ENCODE results near the gene FBRSL1. TPM values are rescaled to one million over a fixed set of nuclear protein-coding genes. Genes with fewer than 3 reads are reported as not detected.

FBRSL1 gene
- total RNA-seq, 1 donor from 2014 or later, result 211 TPM

DNA sequence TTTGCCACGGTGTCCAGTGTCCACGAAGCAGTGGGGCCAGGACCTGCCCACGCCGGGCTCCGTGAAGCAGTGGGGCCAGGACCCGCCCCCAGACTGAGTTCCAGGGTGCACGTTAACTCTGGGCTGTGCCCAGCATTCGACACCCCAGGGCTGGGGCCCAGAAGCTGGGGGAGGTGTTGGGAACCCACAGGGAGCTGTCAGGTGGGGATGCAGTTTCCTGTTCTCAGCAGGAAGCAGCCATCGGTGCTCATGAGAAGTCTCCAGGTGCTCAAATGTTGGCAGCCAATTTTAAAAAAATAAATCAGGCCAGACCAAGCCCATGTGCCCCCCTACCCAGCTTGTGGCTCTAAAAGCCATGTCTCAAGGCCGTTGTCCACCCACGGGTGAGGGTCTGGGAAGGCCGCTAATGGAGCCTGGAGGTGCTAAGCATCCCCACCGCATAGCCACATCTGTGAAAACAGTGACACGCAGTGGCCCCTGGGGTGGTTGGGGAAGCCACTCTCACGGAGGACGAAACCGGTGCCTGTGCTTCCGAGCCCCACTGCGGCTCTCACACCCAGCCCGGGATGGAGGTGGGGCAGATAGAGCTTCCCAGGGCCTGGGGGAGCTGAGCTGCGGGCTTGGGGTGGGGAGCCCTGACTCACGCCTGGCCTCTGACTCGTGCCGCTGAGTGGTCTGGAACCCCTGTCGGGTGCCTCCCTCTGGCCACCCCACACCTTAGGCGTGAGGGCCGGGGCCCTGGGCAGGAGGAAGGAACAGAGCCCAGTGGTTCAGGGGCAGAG lies 53.5 kb downstream of the FBRSL1 start:
- Mint-ChIP-seq H3K4me1 (ENCODE audit: low read depth, unreplicated experiment) (peaks cover 12% of the 10 kb centered on the region), H3K27me3 (ENCODE audit: unreplicated experiment) (peaks cover 5% of the 10 kb centered on the region), H3K27ac (ENCODE audit: unreplicated experiment) (peak overlapping the region; percentile 82), H3K9me3 (ENCODE audit: unreplicated experiment) (peaks cover 7% of the 10 kb centered on the region), H3K36me3 (ENCODE audit: unreplicated experiment) (peaks cover 6% of the 10 kb centered on the region), H3K4me3 (ENCODE audit: unreplicated experiment) (no peak overlapping the region)
- TF ChIP-seq, protein P1, sequence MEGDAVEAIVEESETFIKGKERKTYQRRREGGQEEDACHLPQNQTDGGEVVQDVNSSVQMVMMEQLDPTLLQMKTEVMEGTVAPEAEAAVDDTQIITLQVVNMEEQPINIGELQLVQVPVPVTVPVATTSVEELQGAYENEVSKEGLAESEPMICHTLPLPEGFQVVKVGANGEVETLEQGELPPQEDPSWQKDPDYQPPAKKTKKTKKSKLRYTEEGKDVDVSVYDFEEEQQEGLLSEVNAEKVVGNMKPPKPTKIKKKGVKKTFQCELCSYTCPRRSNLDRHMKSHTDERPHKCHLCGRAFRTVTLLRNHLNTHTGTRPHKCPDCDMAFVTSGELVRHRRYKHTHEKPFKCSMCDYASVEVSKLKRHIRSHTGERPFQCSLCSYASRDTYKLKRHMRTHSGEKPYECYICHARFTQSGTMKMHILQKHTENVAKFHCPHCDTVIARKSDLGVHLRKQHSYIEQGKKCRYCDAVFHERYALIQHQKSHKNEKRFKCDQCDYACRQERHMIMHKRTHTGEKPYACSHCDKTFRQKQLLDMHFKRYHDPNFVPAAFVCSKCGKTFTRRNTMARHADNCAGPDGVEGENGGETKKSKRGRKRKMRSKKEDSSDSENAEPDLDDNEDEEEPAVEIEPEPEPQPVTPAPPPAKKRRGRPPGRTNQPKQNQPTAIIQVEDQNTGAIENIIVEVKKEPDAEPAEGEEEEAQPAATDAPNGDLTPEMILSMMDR (IDR thresholded peaks at IDR 0.05; ENCODE audit: partially characterized antibody, unreplicated experiment), result no peak
- DNase-seq, result no peak

DNA sequence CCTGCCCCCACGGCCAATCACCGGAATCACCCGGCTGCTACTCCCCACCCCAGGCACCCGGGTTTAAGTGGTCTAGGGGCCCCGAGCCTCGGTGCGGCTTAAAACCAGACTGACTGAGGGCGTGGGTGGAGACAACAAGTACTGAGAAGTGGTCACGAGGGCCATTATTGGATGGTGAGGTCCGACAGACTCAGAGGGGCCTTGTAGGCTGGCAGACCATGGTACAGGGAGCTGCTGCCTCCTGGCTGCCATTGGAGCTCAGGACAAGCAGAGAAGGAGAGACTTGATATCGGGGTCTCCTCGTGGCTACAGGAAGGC lies 54.1 kb downstream of the FBRSL1 start:
- no peak overlapping the region for H3K4me3 Mint-ChIP-seq (ENCODE audit: unreplicated experiment)
- peaks cover 6% of the 10 kb centered on the region for H3K36me3 Mint-ChIP-seq (ENCODE audit: unreplicated experiment)
- peaks cover 12% of the 10 kb centered on the region for H3K4me1 Mint-ChIP-seq (ENCODE audit: low read depth, unreplicated experiment)
- peaks cover 7% of the 10 kb centered on the region for H3K9me3 Mint-ChIP-seq (ENCODE audit: unreplicated experiment)
- peaks cover 5% of the 10 kb centered on the region for H3K27me3 Mint-ChIP-seq (ENCODE audit: unreplicated experiment)
- TF ChIP-seq, protein P1 (IDR thresholded peaks at IDR 0.05; ENCODE audit: partially characterized antibody, unreplicated experiment), result no peak
- H3K27ac Mint-ChIP-seq (ENCODE audit: unreplicated experiment), result peak overlapping the region; percentile 35
- DNase-seq, result no peak

DNA sequence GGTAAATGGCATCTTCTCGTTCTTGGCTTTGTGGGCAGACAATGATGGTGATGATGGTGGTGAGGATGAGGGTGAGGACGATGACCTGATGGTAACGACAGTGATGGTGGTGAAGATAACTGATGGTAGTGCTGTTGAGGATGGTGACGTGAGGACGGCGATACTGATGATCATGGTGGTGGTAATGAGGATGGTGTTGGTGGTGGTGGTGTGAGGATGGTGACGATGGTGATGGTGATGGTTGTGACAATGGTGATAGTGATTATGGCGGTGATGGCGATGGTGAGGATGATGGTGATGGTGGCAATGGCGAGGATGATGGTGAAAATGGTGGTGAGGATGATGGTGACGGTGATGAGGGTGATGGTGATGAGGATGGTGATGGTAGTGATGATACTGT lies 54.5 kb downstream of the FBRSL1 start:
- H3K27me3 Mint-ChIP-seq (ENCODE audit: unreplicated experiment), result peaks cover 5% of the 10 kb centered on the region
- H3K4me1 Mint-ChIP-seq (ENCODE audit: low read depth, unreplicated experiment), result peaks cover 12% of the 10 kb centered on the region
- peak overlapping the region; percentile 83 for H3K27ac Mint-ChIP-seq (ENCODE audit: unreplicated experiment)
- no peak for DNase-seq
- peaks cover 6% of the 10 kb centered on the region for H3K36me3 Mint-ChIP-seq (ENCODE audit: unreplicated experiment)
- H3K4me3 Mint-ChIP-seq (ENCODE audit: unreplicated experiment), result peak overlapping the region; percentile 39
- TF ChIP-seq, protein P1 (IDR thresholded peaks at IDR 0.05; ENCODE audit: partially characterized antibody, unreplicated experiment), result no peak
- peaks cover 7% of the 10 kb centered on the region for H3K9me3 Mint-ChIP-seq (ENCODE audit: unreplicated experiment)

DNA sequence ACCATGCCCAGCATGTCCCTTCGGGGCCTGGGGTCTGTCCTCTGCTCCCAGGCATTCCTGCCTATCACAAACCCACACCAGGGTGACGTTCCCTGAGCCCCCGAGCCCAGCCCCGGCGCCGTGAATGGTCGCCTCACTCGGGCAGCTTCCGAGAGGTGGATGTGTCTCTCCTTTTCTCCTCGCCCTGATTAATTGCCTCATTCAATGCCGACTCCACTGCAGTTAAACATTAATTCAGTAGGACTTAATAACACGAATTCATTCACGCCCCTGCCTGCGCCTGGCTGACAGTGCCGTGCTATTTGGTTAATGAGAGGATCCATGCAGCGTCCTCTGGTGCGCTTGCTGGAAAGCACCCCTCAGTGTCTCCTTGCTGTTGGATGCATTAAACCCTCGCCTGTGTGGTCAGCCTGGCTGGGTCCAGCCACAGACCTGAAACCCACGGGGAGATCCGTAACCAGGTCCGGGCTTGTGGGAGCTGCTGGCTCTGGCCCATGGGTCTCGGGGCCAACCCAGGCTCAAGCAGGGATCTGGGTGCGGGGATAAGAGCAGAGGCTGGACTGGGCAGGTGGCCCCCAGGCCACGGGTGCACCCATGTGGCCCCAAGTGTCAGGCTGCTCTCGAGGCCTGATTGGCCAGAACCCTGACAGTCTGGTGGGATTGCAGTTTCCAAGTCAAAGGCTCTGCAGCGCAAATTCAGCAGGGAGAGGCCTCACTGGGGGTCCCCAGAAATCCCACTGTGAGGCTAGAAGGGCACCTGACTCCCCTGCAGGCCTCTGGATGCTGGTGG lies 55.4 kb downstream of the FBRSL1 start:
- no peak overlapping the region for H3K27ac Mint-ChIP-seq (ENCODE audit: unreplicated experiment)
- peaks cover 7% of the 10 kb centered on the region for H3K9me3 Mint-ChIP-seq (ENCODE audit: unreplicated experiment)
- peaks cover 6% of the 10 kb centered on the region for H3K36me3 Mint-ChIP-seq (ENCODE audit: unreplicated experiment)
- no peak for DNase-seq
- peaks cover 7% of the 10 kb centered on the region for H3K27me3 Mint-ChIP-seq (ENCODE audit: unreplicated experiment)
- H3K4me1 Mint-ChIP-seq (ENCODE audit: low read depth, unreplicated experiment), result peaks cover 12% of the 10 kb centered on the region
- no peak overlapping the region for H3K4me3 Mint-ChIP-seq (ENCODE audit: unreplicated experiment)
- TF ChIP-seq, protein P1 (IDR thresholded peaks at IDR 0.05; ENCODE audit: partially characterized antibody, unreplicated experiment), result no peak

DNA sequence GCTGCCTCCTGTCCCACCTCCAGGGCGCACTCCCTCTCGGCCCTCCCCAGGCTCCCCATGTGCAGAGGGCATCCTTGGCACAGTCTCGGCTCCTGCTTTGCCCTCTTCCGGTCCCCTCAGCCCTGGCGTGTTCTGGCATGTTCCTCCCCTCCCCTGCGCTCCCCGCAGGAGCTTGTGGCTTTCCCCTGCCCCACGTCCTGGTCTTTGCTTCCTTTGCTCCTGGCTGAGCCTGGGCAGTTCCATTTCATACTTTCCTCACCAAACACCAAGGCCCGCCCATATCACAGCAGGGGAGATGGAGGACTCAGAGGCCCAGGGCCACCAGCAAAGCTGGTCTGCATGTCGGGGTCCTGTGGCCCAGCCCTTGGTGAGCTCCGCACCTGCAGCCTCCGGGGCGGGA lies 56.0 kb downstream of the FBRSL1 start:
- TF ChIP-seq, protein P1 (IDR thresholded peaks at IDR 0.05; ENCODE audit: partially characterized antibody, unreplicated experiment), result no peak
- no peak overlapping the region for H3K27ac Mint-ChIP-seq (ENCODE audit: unreplicated experiment)
- peaks cover 7% of the 10 kb centered on the region for H3K9me3 Mint-ChIP-seq (ENCODE audit: unreplicated experiment)
- no peak for DNase-seq
- H3K4me3 Mint-ChIP-seq (ENCODE audit: unreplicated experiment), result no peak overlapping the region
- H3K27me3 Mint-ChIP-seq (ENCODE audit: unreplicated experiment), result peaks cover 9% of the 10 kb centered on the region
- H3K4me1 Mint-ChIP-seq (ENCODE audit: low read depth, unreplicated experiment), result peaks cover 12% of the 10 kb centered on the region
- H3K36me3 Mint-ChIP-seq (ENCODE audit: unreplicated experiment), result peaks cover 6% of the 10 kb centered on the region

All from glutamatergic neuron (in vitro differentiated cells).